ENCODE data around the gene HCK.

HCK gene

GRCh38 chr20:32052090-32052777, at the start of gene HCK:
HCK (plus strand) TSS chr20:32052242.
- no peak for DNase-seq

DNA sequence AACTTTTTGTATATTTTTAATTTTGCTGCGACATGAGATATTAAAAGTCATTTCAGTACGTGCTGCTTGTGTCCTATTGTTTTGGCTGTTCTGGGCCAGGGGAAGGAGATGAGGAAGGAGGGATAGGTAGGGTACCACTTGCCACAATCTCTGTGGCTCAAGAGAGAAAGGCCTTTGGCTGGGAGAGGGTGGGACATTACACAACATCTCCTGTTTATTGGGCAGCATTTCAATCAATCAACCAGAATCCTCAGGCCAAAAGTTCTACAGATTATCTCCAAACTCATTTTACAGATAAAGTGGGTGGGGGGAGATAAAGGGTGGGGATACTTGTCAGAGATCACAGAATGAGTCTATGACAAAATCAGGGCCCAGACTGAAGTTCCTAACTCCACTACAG, 48.7 kb upstream of the HCK start:
- DNase-seq: no peak

DNA sequence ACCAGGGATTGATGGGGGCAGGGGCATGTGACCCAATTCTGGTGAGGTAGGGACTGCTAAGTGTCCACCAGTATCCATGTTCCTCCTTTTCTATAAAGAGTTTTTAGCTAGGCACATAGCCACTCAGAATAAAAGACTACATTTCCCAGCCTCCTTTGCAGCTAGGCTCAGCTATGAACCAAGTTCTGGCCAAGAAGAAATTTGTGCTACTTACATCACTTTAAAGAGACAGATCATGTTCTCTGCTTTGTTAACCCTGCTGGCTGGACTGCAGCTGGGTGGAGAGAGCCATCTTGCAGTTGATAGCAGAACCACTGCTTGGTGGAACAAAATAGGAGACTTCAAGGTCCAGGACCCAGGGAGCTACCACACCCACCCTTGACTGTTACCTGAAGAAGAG, 47.1 kb upstream of the HCK start:
- no peak for DNase-seq

DNA sequence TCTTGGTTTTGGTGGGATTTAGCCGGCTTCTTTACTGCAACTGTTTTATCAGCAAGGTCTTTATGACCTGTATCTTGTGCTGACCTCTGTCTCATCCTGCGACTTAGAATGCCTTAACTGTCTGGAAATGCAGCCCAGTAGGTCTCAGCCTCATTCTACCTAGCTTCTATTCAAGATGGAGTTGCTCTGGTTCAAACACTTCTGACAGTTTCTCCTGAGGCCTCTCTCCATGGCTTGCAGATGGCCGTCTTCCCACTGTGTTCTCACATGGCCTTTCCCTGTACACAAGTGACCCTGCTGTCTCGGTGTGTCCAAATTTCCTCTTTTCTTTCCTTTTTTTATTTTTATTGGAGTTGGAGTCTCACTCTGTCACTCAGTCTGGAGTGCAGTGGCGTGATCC, 46.0 kb upstream of the HCK start:
- no peak for DNase-seq

DNA sequence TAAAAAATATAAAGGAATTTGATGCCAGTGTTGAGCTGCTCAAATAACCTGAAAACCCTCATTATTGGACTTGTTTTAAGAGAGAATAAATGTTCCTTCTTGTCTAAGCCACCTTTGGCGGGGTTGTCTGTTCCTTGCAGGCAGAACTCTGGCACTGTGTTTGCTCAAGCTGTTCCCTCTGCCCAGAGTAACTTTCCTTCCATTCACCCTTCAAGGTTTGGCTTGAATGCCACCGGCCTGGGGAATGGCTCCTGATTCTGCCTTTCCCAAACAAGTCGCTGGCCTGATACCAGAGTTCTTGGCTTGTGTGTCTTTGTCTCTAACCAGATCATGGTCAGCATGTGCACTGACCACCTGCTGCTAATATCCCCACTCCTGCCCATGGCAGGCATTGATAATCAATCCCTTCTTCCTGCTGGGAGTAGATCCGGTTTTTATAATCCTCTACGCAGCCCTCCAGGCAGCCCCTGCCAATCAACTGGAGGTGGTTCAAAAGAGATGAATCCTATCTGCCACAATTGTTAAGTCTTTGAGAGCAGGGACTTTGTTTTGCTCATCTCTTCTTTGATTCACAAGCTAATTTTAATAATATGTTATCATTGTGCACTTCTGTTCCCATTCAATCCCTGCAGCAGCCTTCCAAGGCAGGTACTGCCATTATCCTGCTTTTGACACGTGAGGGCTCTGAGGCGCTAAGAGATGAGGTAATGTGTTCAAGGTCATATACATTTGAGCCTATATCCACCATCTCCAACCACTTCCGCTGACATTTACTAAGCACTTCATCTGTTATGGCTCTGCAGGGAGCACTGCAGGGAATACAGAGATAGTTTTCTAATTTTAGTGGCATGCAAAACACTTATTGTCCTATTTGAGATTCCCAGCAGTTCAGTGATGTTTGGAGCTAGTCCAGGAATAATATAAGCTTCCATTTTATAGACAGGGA, 44.9 kb upstream of the HCK start:
- DNase-seq: no peak

DNA sequence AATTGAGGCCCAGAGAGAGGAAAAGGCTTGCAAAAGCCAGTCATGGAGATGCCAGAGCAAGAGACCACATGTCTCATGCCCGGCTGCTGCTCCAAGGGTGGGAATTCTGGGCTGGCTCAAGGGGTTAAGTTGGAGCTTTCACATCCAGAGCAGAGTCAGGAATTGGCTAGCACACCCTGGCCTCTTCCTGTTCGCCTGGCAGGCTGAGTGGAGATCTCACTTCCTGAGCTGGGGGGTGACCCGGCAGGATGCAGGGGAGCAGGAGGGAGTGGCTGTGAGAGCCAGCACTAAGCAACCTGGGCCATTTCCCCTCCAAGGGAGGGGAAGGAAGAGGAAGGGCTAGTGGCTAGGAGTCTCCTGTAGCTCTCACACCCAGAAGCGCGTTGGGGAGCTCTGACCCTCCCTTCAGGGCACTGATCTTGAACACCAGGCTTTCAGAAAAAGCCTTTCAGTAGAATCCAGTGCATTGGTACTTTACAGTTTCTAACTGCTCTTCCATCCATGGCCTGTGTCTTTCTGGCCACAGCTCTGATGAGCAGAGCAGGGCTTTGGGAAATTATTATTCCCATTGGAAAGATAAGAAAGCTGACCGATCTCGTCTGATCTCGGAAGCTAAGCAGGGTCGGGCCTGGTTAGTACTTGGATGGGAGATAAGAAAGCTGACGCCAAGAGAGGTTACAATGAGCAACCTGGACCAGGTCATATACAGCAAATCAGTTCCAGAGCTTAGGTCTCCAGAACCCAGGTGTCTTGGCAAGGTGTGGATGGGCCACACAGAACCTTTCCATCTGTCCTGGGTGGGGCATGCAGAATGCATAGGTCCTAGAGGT, 44.0 kb upstream of the HCK start:
- DNase-seq: no peak

- no peak for DNase-seq
Observed at GRCh38 chr20:32009564-32009963, 42.5 kb upstream of the HCK start.

DNA sequence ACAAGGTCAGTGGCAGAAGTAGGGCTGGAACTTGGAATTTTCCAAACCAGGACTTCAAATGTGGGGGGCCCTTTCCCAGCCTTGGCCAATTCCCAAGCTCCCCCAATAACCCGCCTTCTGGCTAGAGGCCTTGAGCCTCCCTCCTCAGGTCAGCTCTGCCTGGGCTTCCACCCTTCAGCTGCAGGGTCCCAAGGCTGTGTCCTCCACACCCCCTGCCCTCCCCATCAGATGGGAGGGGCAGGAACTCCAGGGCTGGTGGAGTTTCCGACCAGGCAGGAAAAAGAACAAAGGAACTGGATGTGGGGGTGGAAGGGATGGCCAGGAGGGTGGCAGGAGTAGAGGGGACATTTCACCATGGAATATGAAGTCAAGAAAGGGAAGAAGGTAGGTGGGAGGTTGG, 41.9 kb upstream of the HCK start, which contains the start of gene CCM2L:
TSS of gene CCM2L (plus strand) at position 338 of the 400 bp plus-strand sequence. CDS start at position 355, 17 bp downstream.
- DNase-seq: no peak

GRCh38 chr20:32010666-32011065, 41.4 kb upstream of the HCK start:
- no peak for DNase-seq

- DNase-seq: no peak
Observed at GRCh38 chr20:32012159-32012688, 39.8 kb upstream of the HCK start.

DNA sequence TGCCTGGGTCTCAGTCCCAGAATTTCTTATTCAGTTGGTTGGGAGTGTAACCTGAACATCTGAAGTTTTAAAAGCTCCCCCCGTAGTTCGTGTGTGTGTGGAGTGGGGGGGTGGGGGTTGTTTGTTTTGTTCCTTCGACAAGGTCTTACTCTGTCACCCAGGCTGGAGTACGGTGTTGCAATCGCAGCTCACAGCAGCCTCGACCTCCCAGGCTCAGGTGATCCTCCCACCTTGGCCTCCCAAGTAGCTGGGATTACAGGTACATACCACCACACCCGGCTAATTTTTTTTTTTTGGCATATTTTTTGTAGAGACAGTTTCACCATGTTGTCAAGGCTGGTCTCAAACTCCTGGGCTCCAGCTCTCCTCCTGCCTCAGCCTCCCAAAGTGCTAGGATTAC, 38.7 kb upstream of the HCK start:
- no peak for DNase-seq

DNA sequence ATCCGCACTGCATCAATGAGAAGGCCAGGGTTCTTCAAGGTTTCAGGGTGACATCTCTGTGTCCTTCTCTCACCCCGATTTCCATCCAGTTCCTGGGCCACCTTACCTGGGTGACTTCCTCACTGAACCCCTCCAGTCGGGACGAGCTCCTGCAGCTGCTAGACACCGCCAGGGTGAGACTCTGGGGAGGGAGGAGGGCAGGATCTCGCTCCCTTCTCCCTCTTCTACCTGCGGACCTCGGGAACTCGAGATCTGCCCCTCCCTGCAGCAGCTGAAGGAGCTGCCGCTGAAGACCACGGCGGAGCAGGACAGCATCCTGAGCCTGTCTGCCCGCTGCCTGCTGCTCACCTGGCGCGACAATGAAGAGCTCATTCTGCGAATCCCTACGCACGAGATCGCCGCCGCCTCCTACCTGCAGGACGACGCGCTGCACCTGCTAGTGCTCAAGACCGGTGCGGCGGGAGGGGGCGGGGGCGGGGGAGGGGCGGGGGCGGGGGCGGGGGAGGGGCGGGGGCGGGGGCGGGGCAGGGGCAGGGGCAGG, 34.3 kb upstream of the HCK start:
- peak; percentile 60 for DNase-seq

GRCh38 chr20:32018269-32019155, 33.5 kb upstream of the HCK start:
- peak; percentile 60 for DNase-seq

- DNase-seq: no peak
Observed at GRCh38 chr20:32019156-32019510, 32.9 kb upstream of the HCK start.

DNA sequence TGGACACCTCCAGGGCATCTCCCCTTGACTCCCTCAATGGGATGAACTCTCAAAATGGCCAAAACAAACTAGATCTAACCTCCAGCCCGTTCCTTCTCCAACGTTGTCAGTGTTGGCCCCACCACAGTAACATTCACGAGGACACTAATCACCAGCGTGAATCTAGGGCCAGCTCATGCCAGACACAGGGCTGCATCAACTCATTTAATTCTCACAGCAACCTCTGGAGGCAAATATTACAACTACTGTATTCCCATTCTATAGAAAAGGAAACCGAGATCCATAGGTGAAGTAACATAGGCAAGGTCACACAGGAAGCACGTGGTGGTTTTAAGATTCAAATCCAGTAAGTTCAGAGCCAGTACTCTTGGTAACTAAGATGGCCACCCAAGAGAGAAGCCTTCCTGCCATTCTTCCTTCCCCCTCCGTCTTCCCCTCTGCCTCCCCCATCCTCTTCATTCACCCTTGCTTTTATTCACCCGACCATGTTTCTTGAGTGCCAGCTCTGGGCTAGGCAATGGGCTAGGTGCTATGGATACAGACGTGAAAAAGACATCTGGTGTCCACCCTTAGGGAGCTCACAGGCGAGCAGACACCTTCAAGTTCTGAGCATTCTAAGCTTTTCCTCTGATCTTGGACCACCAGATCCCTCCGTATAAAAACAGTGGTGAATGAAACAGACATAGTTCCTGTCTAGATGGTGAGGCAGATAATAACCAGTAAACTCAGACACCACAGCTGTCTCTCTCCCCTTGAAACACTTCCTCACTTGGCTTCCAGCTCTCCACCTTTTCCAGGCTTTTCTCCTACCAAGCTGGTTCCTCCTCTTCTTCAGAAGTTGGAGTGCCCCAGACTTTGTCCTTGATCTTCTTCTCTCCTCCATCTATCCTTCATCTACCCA, 32.2 kb upstream of the HCK start:
- no peak for DNase-seq

GRCh38 chr20:32021091-32021490, 31.0 kb upstream of the HCK start:
- no peak for DNase-seq

- DNase-seq: no peak
Observed at GRCh38 chr20:32024683-32025295, 27.3 kb upstream of the HCK start.

DNA sequence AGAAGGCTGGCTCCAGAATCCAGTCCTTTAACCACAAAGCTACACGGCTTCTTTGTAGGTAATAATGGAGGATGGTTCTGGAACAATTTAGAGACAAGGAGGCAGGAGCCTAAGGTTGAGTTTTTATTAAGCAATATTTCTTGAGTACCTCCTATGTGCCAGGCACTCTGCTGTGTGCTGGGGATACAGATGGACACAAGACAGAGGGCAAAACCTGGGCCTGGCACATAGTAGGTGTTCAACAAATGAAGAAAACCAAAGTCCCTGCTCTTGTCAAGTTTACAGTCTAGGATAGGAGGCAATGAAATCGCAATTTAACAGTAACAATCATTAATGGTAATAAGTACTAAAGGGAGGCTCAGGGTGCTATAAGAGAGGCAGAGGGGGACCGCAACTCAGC, 24.4 kb upstream of the HCK start:
- no peak for DNase-seq

GRCh38 chr20:32028647-32029372, 23.2 kb upstream of the HCK start:
- DNase-seq: no peak

Data from SHP77 treated with DMSO at 0.1 percent for 48 hours (cell line).